WI38 (cell line): ENCODE data around the gene TCIRG1.

ENCODE experiments used
- H3K4me3 ChIP-seq: 2 replicates; pipeline ENCODE4 v1.5.1; 2011; ENCODE audit warnings: low read depth, mild to moderate bottlenecking, control low read depth, low read length
- CTCF ChIP-seq: IDR thresholded peaks from 2 replicates; pipeline ENCODE4 v1.5.1; 2012; ENCODE audit warnings: low read depth, mild to moderate bottlenecking, control low read depth, low read length

Gene TCIRG1

GRCh38 chr11:68044898-68045351 lies 6.1 kb downstream of the TCIRG1 start:
- no peak for TF ChIP-seq CTCF
- H3K4me3 ChIP-seq = no peak overlapping the region

- no peak for TF ChIP-seq CTCF
- H3K4me3 ChIP-seq = no peak overlapping the region
Observed at GRCh38 chr11:68047437-68048290, 8.8 kb downstream of the TCIRG1 start.

- H3K4me3 ChIP-seq = no peak overlapping the region
- TF ChIP-seq CTCF = no peak
Observed at GRCh38 chr11:68048681-68049508, 10.1 kb downstream of the TCIRG1 start.

- no peak for TF ChIP-seq CTCF
- H3K4me3 ChIP-seq = no peak overlapping the region
Observed at GRCh38 chr11:68049509-68050370, 10.9 kb downstream of the TCIRG1 start.

- TF ChIP-seq CTCF = no peak
- H3K4me3 ChIP-seq = no peak overlapping the region
Observed at GRCh38 chr11:68050371-68050841, 11.6 kb downstream of the TCIRG1 start.

GRCh38 chr11:68051191-68052136 lies 12.6 kb downstream of the TCIRG1 start:
- TF ChIP-seq CTCF = no peak
- H3K4me3 ChIP-seq = no peak overlapping the region
